ENCODE measurements around the gene PTDSS2.
A peak's percentile ranks its signal among the peaks of the same experiment; 100 is the strongest.

Gene PTDSS2

GRCh38 chr11:494761-495536 lies 44.9 kb downstream of the PTDSS2 start:
- DNase-seq = no peak

GRCh38 chr11:495537-495931 lies 45.5 kb downstream of the PTDSS2 start:
- DNase-seq = no peak

- no peak for DNase-seq
These were observed 46.9 kb downstream of the PTDSS2 start for GRCh38 chr11:496834-497564.

GRCh38 chr11:497565-498296 lies 47.7 kb downstream of the PTDSS2 start:
- peak; percentile 41 for DNase-seq

GRCh38 chr11:498297-499181 lies 48.5 kb downstream of the PTDSS2 start:
- no peak for DNase-seq

- DNase-seq = no peak
These were observed 49.4 kb downstream of the PTDSS2 start for GRCh38 chr11:499201-500076.

- DNase-seq = no peak
These were observed 51.1 kb downstream of the PTDSS2 start for GRCh38 chr11:501001-501682.

GRCh38 chr11:501683-502287 lies 51.7 kb downstream of the PTDSS2 start:
- no peak for DNase-seq

- DNase-seq = no peak
These were observed 52.5 kb downstream of the PTDSS2 start for GRCh38 chr11:502288-503178.

- DNase-seq = peak; percentile 93
These were observed 53.3 kb downstream of the PTDSS2 start for GRCh38 chr11:503179-503981.

- DNase-seq = peak; percentile 89
These were observed 54.2 kb downstream of the PTDSS2 start for GRCh38 chr11:504053-504993.

GRCh38 chr11:504994-505344 lies 54.9 kb downstream of the PTDSS2 start:
- no peak for DNase-seq

GRCh38 chr11:506238-506994 lies 56.3 kb downstream of the PTDSS2 start:
- peak; percentile 97 for DNase-seq

GRCh38 chr11:506995-507726 lies 57.1 kb downstream of the PTDSS2 start, which contains the start of gene RNH1:
Gene RNH1 (minus strand): TSS chr11:507242. CDS start chr11:502162, 5,080 bp downstream.
- DNase-seq = peak; percentile 96

GRCh38 chr11:507727-508515 lies 57.8 kb downstream of the PTDSS2 start:
- no peak for DNase-seq

Measured in hematopoietic multipotent progenitor cell treated with erythropoietin and hydrocortisone succinate and interleukin-3 and kit ligand, for 6 days (in vitro differentiated cells).